Brain microvascular endothelial cell (primary cell): ENCODE measurements around the gene FAHD1.

Experiments used
- DNase-seq: peaks from one replicate; pipeline ENCODE4 v3.0.0-alpha.2; 2020
- H3K27ac ChIP-seq: fragments of 250-450 bp; sonication (Bioruptor Pico); 2 replicates; pipeline ENCODE4 v1.5.1; 2020; ENCODE audit warnings: mild to moderate bottlenecking, moderate library complexity
- H3K27me3 ChIP-seq: fragments of 250-450 bp; sonication (Bioruptor Pico); replicated peaks from 2 replicates; pipeline ENCODE4 v1.5.1; 2020; ENCODE audit warnings: mild to moderate bottlenecking
- H3K36me3 ChIP-seq: fragments of 250-450 bp; sonication (Bioruptor Pico); replicated peaks from 2 replicates; pipeline ENCODE4 v1.5.1; 2020; ENCODE audit warnings: mild to moderate bottlenecking
- H3K4me3 ChIP-seq: 2 replicates; pipeline ENCODE4 v1.5.1; 2011; ENCODE audit warnings: low read depth, mild to moderate bottlenecking, control low read depth, low read length, moderate library complexity
- CTCF ChIP-seq: IDR thresholded peaks from 2 replicates; pipeline ENCODE4 v1.5.1; 2011; ENCODE audit warnings: low read depth, mild to moderate bottlenecking, moderate library complexity, low read length, control low read depth, inconsistent platforms; ENCODE audit errors: missing control alignments
- in situ Hi-C: cut with HindIII; loops from 2 replicates; pipeline ENCODE4 v1.10.0; 2017; ENCODE audit warnings: low sequenced_read_pairs, low pct_ligation_motif_present

FAHD1 gene

GRCh38 chr16:1877089-1877488 lies 50.1 kb downstream of the FAHD1 start:
- no peak for DNase-seq
- Histone ChIP-seq H3K27me3 (peaks cover 10% of the 10 kb centered on the region), H3K27ac (no peak overlapping the region), H3K4me3 (no peak overlapping the region), H3K36me3 (no peaks in the 10 kb centered on the region)
- in situ Hi-C loops: no loop called here
- TF ChIP-seq CTCF: no peak

- no peak for TF ChIP-seq CTCF
- H3K27me3 ChIP-seq: peaks cover 10% of the 10 kb centered on the region
- H3K4me3 ChIP-seq: no peak overlapping the region
- H3K36me3 ChIP-seq: no peaks in the 10 kb centered on the region
- no peak for DNase-seq
- in situ Hi-C loops: no loop called here
- H3K27ac ChIP-seq: no peak overlapping the region
Measured at GRCh38 chr16:1877804-1878203, 50.8 kb downstream of the FAHD1 start.

- H3K27ac ChIP-seq: no peak overlapping the region
- in situ Hi-C loops: no loop called here
- H3K27me3 ChIP-seq: peaks cover 10% of the 10 kb centered on the region
- TF ChIP-seq CTCF: no peak
- no peaks in the 10 kb centered on the region for H3K36me3 ChIP-seq
- H3K4me3 ChIP-seq: no peak overlapping the region
- DNase-seq: no peak
Measured at GRCh38 chr16:1878256-1878655, 51.2 kb downstream of the FAHD1 start.
